Neutrophil (primary cell): Measurements from ENCODE around the gene DHRS1.

Experiments used
- H3K27ac ChIP-seq: fragments of 200-600 bp; sonication (generic); 2 replicates; pipeline ENCODE4 v1.5.1; 2016; ENCODE audit warnings: mild to moderate bottlenecking, moderate library complexity
- H3K27me3 ChIP-seq: fragments of 200-600 bp; sonication (generic); 2 replicates; pipeline ENCODE4 v1.6.0; 2016; ENCODE audit warnings: mild to moderate bottlenecking
- H3K36me3 ChIP-seq: fragments of 200-600 bp; sonication (generic); 2 replicates; pipeline ENCODE4 v1.5.1; 2017
- H3K4me1 ChIP-seq, 2 experiments: fragments of 200-600 bp in 1 of 2; sonication (generic) in 1 of 2; 1 replicate in 1 of 2; 2 replicates in 1 of 2; pipeline versions ENCODE4 v1.5.1 to v1.6.1; 2013 to 2016; ENCODE audit warnings: low read depth in 1 of 2, low read length in 1 of 2, mild to moderate bottlenecking in 1 of 2, moderate library complexity in 1 of 2; ENCODE audit not compliant: control insufficient read depth in 1 of 2, insufficient read depth in 1 of 2
- H3K4me3 ChIP-seq, 2 experiments: fragments of 200-600 bp in 1 of 2; sonication (generic) in 1 of 2; 1 replicate in 1 of 2; 2 replicates in 1 of 2; pipeline ENCODE4 v1.5.1; 2013 to 2016; ENCODE audit warnings: low read depth in 1 of 2, low read length in 1 of 2, mild to moderate bottlenecking in 1 of 2, moderate library complexity in 1 of 2
- H3K9me3 ChIP-seq: fragments of 200-600 bp; sonication (generic); 2 replicates; pipeline ENCODE4 v1.5.1; 2016
- TF ChIP-seq, protein P1 (sequence below): fragments of 200-600 bp; sonication (generic); IDR thresholded peaks from 2 replicates; pipeline ENCODE4 v1.5.1; 2016; ENCODE audit warnings: antibody characterized with exemption

DHRS1 gene

GRCh38 chr14:24263848-24264247 lies 35.7 kb downstream of the DHRS1 start:
- no peak overlapping the region for H3K27ac ChIP-seq
- no peaks in the 10 kb centered on the region for H3K9me3 ChIP-seq
- H3K4me3 ChIP-seq: no peak overlapping the region

DNA sequence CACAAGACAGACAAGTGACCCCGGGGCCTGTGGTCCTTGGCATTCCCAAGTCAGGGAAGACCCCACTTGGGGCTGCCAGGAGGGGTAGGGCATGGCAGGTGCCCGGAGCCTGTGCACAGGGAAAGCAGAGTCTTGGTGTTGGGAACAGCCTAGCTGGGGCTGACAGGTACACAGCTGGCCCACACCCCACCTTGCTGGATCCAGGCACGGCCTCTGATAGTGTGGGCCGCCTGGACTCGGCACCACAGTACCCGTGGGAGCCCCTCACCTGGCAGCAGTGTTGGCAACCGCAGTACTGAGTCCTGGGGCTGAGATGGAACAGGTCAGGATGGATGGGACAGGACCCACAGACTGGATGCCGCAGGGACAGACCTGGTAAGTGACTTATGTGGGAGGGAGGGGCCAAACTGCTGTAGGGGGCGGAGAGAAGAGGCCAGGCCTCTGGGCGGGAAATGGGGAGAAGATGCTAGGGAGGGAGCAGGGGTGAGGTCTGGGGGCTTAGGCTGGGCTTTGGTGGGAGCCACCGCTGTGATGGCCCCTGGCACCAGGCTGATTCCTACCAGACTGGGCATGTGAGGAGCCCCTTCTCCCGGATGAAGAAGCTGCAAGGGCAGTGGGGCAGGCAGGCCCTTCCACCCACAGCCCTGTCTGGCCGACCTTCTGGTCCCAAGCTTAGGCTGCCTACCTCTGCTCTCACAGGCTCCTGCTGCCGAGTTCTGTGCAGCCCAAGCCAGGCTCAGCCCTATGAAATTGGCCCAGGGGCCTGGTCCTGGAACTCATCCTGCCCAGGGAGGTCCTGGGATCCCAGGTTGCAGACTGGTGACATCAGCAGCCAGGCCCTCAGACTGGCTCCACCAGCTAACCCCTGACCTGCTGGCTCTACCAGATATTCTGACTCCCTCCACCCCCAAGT lies 36.5 kb downstream of the DHRS1 start, which contains the start of gene TGM1:
Gene TGM1, minus strand, starts transcription at position 357 of the 913 bp plus-strand sequence. CDS start 825 bp downstream, outside the sequence.
- Histone ChIP-seq H3K27me3 (no peaks in the 10 kb centered on the region), H3K4me3 (no peak within 1 kb of the TSS), H3K27ac (no peak within 1 kb of the TSS), H3K9me3 (no peaks in the 10 kb centered on the region), H3K36me3 (peaks cover 54% of the 10 kb centered on the region), H3K4me1 (no peaks in the 10 kb centered on the region)
- TF ChIP-seq, protein P1, sequence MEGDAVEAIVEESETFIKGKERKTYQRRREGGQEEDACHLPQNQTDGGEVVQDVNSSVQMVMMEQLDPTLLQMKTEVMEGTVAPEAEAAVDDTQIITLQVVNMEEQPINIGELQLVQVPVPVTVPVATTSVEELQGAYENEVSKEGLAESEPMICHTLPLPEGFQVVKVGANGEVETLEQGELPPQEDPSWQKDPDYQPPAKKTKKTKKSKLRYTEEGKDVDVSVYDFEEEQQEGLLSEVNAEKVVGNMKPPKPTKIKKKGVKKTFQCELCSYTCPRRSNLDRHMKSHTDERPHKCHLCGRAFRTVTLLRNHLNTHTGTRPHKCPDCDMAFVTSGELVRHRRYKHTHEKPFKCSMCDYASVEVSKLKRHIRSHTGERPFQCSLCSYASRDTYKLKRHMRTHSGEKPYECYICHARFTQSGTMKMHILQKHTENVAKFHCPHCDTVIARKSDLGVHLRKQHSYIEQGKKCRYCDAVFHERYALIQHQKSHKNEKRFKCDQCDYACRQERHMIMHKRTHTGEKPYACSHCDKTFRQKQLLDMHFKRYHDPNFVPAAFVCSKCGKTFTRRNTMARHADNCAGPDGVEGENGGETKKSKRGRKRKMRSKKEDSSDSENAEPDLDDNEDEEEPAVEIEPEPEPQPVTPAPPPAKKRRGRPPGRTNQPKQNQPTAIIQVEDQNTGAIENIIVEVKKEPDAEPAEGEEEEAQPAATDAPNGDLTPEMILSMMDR: no peak

More at GRCh38 chr14:24263848-24264247, 35.7 kb downstream of the DHRS1 start:
- no peaks in the 10 kb centered on the region for H3K27me3 ChIP-seq
- H3K36me3 ChIP-seq: peaks cover 55% of the 10 kb centered on the region
- no peaks in the 10 kb centered on the region for H3K4me1 ChIP-seq
- TF ChIP-seq, protein P1: no peak

DNA sequence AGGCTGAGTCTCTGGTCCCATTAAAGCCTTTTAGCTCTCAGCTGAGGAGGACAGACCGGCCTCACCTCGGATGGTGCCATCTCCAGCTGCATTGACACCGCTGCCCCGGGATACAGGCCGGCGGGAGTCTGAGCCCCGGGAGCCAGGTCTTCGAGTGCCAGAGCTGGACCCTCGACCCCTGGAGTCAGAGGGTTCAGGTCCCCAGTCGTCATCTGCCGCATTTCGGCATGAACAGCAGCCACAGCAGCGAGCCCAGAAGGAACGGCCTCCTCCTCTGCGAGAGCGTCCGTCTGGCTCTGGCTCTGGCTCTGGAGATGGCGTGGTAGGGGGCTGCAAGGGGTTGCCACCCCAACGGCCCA lies 37.6 kb downstream of the DHRS1 start:
- Histone ChIP-seq H3K4me3 (no peak overlapping the region), H3K4me1 (no peaks in the 10 kb centered on the region), H3K9me3 (no peaks in the 10 kb centered on the region), H3K27me3 (no peaks in the 10 kb centered on the region), H3K27ac (no peak overlapping the region), H3K36me3 (peaks cover 46% of the 10 kb centered on the region)
- TF ChIP-seq, protein P1: no peak

- TF ChIP-seq, protein P1: no peak
- Histone ChIP-seq H3K36me3 (peaks cover 41% of the 10 kb centered on the region), H3K4me3 (no peak overlapping the region), H3K4me1 (no peaks in the 10 kb centered on the region), H3K9me3 (no peaks in the 10 kb centered on the region), H3K27ac (no peak overlapping the region), H3K27me3 (no peaks in the 10 kb centered on the region)
Measured at GRCh38 chr14:24261256-24261968, 38.2 kb downstream of the DHRS1 start.

DNA sequence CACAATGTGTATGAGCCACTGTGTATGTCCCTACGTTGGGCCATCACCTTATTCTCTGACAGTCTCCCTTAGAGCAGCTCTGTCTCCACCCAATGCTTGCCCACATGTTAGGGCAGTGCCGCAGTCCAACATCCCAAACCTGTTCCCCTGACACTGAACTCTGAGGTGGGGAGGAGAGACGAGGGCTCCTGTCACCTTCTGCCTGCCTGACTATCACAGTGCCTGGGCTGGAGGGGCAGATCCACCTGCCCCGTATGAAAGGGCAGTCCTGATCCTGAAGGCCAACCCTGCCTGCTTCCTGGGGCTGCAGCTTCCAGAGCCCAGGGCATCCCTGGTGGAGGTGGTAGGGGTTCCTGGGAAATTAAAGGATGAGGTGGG lies 38.8 kb downstream of the DHRS1 start:
- Histone ChIP-seq H3K36me3 (peaks cover 34% of the 10 kb centered on the region), H3K27me3 (no peaks in the 10 kb centered on the region), H3K27ac (no peak overlapping the region), H3K4me1 (no peaks in the 10 kb centered on the region), H3K4me3 (no peak overlapping the region), H3K9me3 (no peaks in the 10 kb centered on the region)
- TF ChIP-seq, protein P1: no peak
